ENCODE results near the gene SMYD3. TPM values are rescaled to one million over a fixed set of nuclear protein-coding genes. Genes with fewer than 3 reads are reported as not detected.
A peak's percentile ranks its signal among the peaks of the same experiment; 100 is the strongest.

Gene SMYD3
- total and polyA plus RNA-seq, 9 of the 15 experiments (the other 6 are each of a cell fraction or from before 2014, with no cell fraction given), result 128 to 440 (median 197) TPM

DNA sequence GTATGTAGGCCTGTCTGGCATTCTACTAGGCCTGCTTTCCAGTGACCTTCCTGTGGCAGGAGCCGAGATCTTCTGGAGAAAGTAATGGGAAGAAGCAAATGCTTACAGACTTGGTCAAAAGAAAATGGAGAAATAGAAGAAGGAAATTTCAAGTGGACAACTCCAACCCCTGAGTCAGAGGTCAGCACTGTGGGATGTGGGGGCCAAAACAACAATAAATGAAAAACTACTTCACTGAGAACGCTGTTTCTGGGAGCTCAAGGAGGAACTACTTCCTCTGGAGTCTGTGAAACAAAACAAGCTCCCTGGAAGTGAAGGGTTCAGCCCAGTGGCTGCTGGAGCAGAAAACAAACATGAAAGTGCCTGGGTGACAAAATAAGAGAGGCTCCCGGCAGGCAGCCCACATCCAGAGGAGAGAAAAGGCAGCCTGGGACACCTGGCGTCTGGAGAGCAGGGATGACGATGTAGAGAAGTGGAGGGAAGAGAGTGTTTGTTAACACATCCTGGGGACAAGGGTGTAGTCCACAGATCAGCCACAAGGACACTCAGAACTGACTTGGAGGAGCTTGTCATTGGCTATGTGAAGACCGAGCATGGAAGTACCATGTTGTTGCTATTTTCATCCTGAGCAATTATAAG lies 355.2 kb downstream of the SMYD3 start (continued):
- TF ChIP-seq FOXM1 (IDR thresholded peaks at IDR 0.05; ENCODE audit: low read depth), result no peak
- no peak for TF ChIP-seq FOXM1 (CRISPR knock-in tag; IDR thresholded peaks at IDR 0.05; ENCODE audit: low read depth)
- TF ChIP-seq ZC3H4 (CRISPR knock-in tag; IDR thresholded peaks at IDR 0.05; ENCODE audit: borderline replicate concordance), result no peak
- no peak for TF ChIP-seq BRD9 (IDR thresholded peaks at IDR 0.05; ENCODE audit: low read depth, partially characterized antibody)
- TF ChIP-seq, protein P1, sequence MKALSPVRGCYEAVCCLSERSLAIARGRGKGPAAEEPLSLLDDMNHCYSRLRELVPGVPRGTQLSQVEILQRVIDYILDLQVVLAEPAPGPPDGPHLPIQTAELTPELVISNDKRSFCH (CRISPR knock-in tag; IDR thresholded peaks at IDR 0.05), result no peak
- TF ChIP-seq, protein P1 (tag; IDR thresholded peaks at IDR 0.05), result peak; percentile 23; the same call in 1 of the 2 replicates
- TF ChIP-seq EP300 (IDR thresholded peaks at IDR 0.05; ENCODE audit: low read length), result peak; percentile 4; the same call in 1 of the 2 replicates
- TF ChIP-seq FOXJ2 (tag; IDR thresholded peaks at IDR 0.05), result no peak
- peak; percentile 77; the same call in 1 of the 2 replicates for TF ChIP-seq DMBX1 (CRISPR knock-in tag; IDR thresholded peaks at IDR 0.05; ENCODE audit: borderline replicate concordance)
- TF ChIP-seq ETV6 (IDR thresholded peaks at IDR 0.05; ENCODE audit: borderline replicate concordance in 1 of 2, low read depth in 2 of 2, low read length in 1 of 2), result peak in 1 of 2 experiments; percentile 26; a peak in 1 of 4 replicates
- TF ChIP-seq ETV6 (CRISPR knock-in tag; IDR thresholded peaks at IDR 0.05; ENCODE audit: borderline replicate concordance), result no peak
- TF ChIP-seq FOXJ3 (CRISPR knock-in tag; IDR thresholded peaks at IDR 0.05), result no peak
- no peak for TF ChIP-seq NCOA1 (IDR thresholded peaks at IDR 0.05; ENCODE audit: low read depth)
- no peak; the same call in 1 of the 2 replicates for TF ChIP-seq RAD51 (IDR thresholded peaks at IDR 0.05; ENCODE audit: borderline replicate concordance, low read depth)
- no peak for TF ChIP-seq ZSCAN32 (CRISPR knock-in tag; IDR thresholded peaks at IDR 0.05)
- TF ChIP-seq KLF13 (tag; IDR thresholded peaks at IDR 0.05; ENCODE audit: borderline replicate concordance, low read depth), result no peak
- TF ChIP-seq CAMTA2 (CRISPR knock-in tag; conservative IDR thresholded peaks at IDR 0.05), result no peak
- no peak for TF ChIP-seq HNRNPK (IDR thresholded peaks at IDR 0.05; ENCODE audit: low read depth, low read length, poor library complexity, severe bottlenecking)
- TF ChIP-seq MIER1 (IDR thresholded peaks at IDR 0.05; ENCODE audit: low read depth), result no peak
- TF ChIP-seq MCM7 (IDR thresholded peaks at IDR 0.05), result no peak
- TF ChIP-seq, protein P2, sequence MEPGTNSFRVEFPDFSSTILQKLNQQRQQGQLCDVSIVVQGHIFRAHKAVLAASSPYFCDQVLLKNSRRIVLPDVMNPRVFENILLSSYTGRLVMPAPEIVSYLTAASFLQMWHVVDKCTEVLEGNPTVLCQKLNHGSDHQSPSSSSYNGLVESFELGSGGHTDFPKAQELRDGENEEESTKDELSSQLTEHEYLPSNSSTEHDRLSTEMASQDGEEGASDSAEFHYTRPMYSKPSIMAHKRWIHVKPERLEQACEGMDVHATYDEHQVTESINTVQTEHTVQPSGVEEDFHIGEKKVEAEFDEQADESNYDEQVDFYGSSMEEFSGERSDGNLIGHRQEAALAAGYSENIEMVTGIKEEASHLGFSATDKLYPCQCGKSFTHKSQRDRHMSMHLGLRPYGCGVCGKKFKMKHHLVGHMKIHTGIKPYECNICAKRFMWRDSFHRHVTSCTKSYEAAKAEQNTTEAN (CRISPR knock-in tag; IDR thresholded peaks at IDR 0.05), result no peak
- TF ChIP-seq E2F3 (CRISPR knock-in tag; IDR thresholded peaks at IDR 0.05), result peak; percentile 64; the same call in 1 of the 2 replicates
- TF ChIP-seq SRSF7 (optimal IDR thresholded peaks at IDR 0.05; ENCODE audit: low read depth, low read length), result no peak
- TF ChIP-seq, protein P3, sequence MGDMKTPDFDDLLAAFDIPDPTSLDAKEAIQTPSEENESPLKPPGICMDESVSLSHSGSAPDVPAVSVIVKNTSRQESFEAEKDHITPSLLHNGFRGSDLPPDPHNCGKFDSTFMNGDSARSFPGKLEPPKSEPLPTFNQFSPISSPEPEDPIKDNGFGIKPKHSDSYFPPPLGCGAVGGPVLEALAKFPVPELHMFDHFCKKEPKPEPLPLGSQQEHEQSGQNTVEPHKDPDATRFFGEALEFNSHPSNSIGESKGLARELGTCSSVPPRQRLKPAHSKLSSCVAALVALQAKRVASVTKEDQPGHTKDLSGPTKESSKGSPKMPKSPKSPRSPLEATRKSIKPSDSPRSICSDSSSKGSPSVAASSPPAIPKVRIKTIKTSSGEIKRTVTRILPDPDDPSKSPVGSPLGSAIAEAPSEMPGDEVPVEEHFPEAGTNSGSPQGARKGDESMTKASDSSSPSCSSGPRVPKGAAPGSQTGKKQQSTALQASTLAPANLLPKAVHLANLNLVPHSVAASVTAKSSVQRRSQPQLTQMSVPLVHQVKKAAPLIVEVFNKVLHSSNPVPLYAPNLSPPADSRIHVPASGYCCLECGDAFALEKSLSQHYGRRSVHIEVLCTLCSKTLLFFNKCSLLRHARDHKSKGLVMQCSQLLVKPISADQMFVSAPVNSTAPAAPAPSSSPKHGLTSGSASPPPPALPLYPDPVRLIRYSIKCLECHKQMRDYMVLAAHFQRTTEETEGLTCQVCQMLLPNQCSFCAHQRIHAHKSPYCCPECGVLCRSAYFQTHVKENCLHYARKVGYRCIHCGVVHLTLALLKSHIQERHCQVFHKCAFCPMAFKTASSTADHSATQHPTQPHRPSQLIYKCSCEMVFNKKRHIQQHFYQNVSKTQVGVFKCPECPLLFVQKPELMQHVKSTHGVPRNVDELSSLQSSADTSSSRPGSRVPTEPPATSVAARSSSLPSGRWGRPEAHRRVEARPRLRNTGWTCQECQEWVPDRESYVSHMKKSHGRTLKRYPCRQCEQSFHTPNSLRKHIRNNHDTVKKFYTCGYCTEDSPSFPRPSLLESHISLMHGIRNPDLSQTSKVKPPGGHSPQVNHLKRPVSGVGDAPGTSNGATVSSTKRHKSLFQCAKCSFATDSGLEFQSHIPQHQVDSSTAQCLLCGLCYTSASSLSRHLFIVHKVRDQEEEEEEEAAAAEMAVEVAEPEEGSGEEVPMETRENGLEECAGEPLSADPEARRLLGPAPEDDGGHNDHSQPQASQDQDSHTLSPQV (IDR thresholded peaks at IDR 0.05), result peak; percentile 85
- no peak for TF ChIP-seq PCBP2 (IDR thresholded peaks at IDR 0.05; ENCODE audit: low read depth, low read length, poor library complexity, severe bottlenecking)

Measured in K562 (cell line).